GM19099 (cell line): ENCODE measurements around the gene FCHO2.

ENCODE experiments used
- POLR2A ChIP-seq: IDR thresholded peaks from 3 replicates; pipeline ENCODE4 v1.6.1; 2011; ENCODE audit warnings: low read depth; ENCODE audit not compliant: insufficient read length; ENCODE audit errors: extremely low read depth

Gene FCHO2

DNA sequence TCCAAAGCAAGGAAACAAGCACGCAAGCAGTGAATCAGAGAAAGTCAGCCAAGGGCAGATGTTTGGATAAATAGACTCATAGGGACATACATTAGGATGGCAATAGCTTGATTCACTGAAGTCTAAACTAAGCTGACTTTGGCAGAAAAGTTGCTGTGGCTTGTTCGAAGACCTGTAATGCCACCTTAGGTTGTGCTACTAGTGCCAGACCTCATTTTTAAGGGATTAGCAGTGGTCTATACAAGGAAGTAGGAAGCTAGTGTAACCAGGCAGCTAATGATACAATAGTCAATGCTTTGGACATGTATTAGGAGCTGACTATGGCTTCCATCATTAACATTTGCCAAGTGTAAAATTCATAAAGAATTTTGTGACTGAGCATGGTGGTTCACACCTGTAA lies 63.1 kb downstream of the FCHO2 start:
- TF ChIP-seq POLR2A: no peak

DNA sequence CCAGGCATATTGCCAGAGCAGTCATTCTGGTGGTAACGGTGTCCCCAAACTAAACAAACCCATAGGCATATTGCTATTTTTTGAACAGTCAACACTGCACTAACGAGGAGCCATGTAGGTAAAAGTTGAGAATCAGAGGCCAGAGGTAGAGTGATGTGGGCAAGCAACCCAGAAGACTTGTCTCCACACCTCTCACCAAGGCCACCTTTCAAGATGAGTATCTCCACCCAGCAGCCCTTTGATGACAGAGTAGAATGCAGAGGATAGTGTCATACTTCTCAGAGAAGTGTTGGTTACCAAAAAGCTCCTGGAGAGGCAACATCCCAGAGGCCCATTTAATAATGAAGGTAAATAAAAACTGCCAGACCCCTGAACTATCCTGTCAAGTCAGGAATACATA lies 63.9 kb downstream of the FCHO2 start:
- no peak for TF ChIP-seq POLR2A

DNA sequence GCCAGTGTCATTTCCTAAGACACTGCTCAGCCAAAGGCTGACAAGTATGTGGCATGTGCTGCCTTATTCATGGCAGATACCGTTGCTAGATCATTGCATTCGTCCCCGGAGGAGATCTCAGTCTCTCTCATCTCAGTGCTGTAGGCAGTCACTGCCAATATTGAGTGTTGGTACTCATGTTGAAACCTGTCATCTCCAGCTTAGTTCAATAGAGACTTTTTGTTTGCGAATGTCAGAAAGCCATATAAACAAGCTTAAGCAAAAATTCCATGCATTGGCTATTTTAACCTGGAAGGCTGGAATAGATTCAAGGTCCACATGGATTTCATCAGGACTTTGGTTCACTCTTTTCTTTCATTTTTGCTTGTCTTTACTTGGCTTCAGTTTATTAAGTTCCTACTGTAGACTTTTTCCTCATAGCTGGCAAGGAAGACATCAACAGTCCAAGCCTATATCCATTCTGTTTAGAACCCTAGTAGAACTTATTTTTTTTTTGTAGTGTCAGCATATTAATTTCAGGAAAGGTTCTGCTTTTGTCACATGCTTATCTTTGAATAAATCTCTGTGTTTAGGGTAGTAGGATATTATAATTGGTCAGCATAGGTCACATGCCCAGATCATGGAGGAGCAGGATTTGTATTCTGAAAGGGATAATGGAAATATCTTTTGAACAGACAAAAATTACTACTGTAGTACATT lies 66.8 kb downstream of the FCHO2 start:
- no peak for TF ChIP-seq POLR2A

DNA sequence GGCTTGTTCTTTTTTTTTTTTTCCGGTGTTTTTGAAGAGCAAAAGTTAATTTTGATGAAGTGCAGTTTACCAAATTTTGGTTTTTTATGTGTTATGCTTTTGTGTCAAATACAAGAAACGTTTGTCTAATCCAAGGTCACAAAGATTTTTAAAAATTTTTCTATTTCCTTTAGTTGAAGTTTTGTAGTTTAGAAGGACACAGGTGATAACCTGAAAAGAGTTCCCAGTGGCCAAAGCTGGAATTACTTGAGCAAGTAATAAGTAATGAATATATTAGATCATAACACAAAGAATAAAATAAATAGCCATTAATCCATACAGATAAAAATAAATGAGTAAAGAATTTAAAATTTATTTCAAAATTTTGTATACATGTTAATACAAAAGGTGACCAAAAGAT lies 71.5 kb downstream of the FCHO2 start:
- no peak for TF ChIP-seq POLR2A

DNA sequence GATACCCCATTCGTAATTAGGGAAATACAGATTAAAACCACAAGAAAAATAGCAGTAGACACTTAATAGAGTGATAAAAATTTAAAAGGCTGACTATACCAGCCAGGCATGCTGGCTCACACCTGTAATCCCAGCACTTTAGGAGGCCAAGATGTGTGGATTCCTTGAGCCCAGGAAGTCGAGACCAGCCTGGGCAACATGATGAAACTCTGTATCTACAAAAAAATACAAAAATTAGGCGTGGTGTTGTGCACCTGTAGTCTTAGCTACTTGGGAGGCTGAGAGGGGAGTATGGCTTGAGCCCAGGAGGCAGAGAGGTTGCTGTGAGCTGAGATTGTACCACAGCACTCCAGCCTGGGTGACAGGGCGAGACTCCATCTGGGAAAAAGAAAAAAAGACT lies 72.0 kb downstream of the FCHO2 start:
- no peak for TF ChIP-seq POLR2A

DNA sequence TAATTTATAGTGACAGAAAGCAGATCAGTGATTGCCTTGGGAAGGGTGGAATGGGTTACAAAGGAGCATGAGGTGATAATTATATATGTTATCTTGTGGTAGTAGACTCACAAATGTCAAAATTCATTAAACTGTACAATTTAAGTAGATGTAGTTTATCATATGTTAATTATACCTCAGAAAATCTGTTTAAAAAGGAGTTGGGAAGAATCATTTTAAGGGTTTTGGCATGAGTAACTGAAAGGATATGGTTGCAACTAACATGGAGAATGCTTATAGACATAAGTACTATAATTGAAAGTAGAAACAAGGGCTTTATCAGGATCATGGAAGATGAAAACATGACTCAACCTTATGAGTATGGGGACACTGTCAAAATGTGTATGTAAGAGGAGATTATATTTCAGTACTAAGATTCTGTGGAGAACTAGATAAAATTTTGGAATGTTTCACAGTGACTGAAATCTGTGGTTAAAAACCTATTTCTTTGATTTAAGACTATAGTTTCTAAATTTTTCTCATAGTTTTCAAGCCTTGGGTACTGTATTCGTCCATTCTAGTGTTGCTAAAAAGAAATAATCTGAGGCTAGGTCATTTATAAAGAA lies 73.3 kb downstream of the FCHO2 start:
- TF ChIP-seq POLR2A: no peak

DNA sequence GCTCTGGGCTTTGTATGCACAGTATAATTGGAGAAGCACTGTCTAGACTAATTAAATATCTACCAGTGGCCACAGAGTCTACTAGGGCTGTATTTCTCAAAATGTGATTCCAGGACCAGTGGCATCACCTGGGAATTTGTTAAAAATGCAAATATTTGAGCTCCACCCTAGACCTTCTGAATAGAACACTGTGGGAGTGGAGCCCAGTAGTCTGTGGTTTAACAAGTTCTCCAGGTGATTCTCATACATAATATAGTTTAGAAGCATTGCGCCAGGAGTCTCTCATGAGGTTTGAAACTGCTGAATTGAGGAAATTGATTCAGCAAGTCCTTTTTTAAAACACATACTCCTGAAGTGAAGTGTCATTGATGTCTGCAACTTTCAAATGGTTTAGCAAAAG lies 74.7 kb downstream of the FCHO2 start:
- TF ChIP-seq POLR2A: no peak

DNA sequence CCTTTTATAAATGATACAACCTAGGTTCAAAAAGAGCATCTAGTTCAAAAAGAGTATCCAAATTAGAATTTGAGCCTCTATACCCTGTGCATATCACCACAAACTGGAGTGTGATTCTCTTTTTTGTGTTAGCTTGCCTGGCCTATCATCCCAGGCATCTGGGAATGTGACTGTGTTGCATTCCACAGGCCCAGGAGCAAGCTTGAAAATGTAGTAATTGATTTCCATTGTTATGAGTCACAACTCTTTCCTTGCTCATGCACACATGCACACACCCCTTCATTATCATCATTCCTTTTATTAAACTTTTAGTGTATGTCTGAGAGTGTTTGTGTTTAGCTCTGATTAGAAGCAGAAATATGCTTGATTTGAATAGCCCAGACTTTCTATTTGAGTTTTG lies 75.2 kb downstream of the FCHO2 start:
- no peak for TF ChIP-seq POLR2A

DNA sequence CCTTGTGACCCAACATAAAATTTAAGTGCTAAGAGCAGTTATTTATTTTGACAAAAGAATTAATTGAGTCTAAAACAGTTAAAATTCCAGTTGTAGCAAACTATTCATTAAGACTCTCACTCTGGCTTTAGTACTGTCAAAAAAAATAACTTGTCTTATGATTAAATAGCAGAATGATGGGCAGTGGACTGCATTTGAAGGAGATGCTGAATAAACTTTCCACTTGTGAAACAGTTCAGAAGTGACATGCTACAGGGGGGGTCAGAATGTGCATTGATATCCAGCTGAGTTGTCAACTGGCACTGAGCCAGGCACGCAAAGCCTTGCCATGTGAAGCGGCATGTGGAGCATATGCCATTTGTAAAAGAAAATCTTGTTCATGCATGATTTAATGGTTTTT lies 76.0 kb downstream of the FCHO2 start:
- no peak for TF ChIP-seq POLR2A

DNA sequence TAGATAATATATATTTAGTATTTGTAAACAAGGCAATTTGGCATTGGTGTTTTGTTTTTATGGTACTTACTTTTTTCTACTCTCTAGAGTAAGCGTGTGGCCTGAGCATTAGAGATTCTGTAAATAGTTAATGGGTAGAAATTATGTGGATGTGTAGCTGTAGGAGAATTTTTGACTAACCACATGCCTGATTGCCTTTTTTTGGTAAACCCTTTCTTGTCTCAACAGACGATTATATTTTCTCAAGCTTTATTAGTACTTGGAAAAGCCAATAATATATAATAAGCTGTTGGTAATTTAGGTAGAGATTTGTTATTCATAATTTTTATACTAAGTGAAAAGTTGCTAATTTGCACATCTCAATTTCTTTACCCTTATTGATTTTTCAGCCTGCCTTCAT lies 76.8 kb downstream of the FCHO2 start:
- no peak for TF ChIP-seq POLR2A

DNA sequence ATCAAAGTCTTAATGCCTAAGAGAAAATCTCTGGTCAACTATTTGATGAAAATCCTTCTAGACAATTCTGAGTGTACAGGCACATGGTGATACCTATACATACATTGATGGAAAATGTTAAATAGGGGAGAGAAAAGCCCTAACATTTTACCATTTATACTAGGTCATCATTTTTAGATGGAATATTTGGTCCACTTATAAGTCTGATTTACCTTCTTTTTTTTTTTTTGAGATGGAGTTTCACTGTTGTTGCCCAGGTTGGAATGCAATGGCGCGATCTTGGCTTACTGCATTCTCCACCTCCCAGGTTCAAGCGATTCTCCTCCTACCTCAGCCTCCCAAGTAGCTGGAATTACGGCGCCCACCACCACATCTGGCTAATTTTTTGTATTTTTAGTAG lies 81.7 kb downstream of the FCHO2 start:
- no peak for TF ChIP-seq POLR2A

DNA sequence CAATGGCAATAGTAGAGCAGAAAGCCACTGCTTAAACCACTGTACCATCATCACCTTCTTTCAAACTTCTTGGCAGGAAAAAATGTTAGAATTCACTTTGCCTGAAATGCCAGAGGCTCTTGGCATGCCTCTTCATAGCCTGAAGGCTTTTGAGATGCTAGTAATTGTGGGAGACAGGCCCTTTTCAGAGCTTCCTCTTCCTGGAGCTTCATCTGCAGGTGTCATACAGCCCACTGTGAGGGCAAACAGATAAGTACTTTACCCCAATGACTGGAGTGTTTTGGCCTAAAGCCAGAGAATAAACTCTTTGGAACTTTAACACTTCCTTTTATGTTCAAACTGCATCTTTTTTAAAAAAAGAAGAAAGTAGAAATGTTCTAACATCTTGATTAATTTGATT lies 83.2 kb downstream of the FCHO2 start:
- TF ChIP-seq POLR2A: no peak

DNA sequence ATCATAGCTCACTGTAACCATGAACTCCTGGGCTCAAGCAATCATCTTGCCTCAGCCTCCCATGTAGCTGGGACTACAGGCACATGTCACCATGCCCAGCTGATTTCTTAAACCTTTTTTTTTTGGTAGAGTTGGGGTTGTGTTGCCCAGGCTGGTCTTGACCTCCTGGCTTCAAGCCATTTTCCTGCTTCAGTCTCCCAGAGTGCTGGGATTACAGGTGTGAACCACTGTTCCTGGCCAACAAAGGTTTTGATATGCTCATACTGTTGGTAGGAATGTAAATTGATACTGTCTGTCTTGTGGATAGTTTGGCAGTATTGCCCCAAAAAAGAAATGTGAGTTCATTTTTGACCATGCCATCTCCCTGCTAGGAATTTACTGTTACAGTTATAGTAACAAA lies 87.2 kb downstream of the FCHO2 start:
- TF ChIP-seq POLR2A: no peak

DNA sequence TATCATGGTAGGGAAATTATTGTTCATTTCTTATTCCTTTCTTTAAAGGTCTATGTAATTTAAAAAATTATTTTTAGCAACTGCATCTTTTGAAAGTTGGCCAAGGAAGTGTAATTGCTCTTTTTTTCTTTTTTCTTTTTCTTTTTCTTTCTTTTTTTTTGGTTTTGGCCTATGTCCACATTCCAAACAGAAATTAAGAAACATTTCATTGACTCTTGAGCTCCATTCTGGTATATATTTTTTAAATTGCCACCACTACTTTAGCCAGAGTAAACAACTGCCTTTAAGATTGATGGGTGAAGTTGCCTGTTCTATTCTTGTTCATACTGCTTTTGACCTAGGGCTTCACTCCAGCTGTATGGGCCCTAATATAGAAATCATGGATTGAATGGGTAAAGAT lies 88.7 kb downstream of the FCHO2 start:
- no peak for TF ChIP-seq POLR2A

DNA sequence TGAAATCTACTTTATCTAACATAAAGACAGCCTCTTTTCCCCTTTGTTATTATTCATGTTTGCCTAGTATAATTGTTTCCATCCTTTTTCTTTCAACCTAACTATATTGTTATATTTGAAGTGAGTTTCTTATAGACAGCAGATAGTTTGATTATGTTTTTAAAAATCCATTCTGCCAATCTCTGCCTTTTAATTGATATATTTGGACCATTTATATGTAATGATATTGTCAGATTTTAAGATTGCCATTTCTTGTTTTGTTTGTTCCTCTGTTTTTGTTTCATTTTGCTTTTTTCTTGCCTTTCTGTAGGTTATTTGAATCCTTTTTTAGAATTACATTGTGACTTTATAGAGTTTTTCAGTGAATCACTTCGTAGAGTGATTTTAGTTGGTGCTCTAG lies 89.8 kb downstream of the FCHO2 start:
- no peak for TF ChIP-seq POLR2A

DNA sequence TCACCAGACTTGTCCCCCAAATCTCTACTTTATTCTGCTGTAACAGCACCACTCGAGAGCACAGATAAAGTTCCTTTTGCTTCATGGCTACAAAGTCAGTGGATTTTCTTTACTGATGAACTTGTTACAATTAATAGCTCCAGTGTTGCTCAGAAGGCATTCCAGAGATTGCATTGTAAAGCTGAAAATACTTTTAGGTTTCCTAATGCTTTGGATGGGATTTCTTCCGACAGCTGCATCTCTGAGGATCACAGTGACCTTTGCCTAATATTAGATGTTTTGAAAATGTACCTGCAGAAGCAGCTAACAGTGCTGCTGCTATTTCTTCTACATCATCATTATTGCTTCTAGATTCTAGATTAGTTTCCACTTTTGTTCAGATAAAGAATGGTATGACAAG lies 105.8 kb downstream of the FCHO2 start:
- no peak for TF ChIP-seq POLR2A

DNA sequence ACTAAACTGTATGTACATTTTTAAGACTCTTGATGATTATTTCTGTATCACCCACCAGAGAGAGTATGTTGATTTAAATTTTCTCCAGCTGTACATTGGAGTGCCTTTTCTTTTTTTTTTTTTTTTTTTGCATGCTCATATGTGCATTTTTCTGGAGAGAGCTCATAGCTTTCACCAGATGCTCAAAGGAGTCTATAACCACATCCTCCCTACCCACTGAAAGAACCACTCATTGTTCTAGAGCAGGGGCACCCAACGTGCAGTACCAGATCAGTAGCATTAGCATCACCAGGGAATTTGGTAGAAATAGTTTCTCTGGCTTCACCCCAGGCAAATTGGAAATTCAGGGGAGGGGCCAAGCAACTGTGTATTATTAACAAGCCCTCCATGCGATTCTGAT lies 110.6 kb downstream of the FCHO2 start:
- no peak for TF ChIP-seq POLR2A
